ENCODE results near the gene FOXS1. TPM values are rescaled to one million over a fixed set of nuclear protein-coding genes. Genes with fewer than 3 reads are reported as not detected.

FOXS1 gene
- total RNA-seq, 6 experiments from 2014 or later, result 0.15 to 0.31 TPM; not detected in 4

- no peak overlapping the region for H3K4me3 ChIP-seq
Observed at GRCh38 chr20:31849306-31849930, 4.0 kb upstream of the FOXS1 start.

GRCh38 chr20:31848088-31848999 is 2.9 kb upstream of the FOXS1 start:
- Histone ChIP-seq H3K27me3 (no peaks in the 10 kb centered on the region), H3K36me3 (no peaks in the 10 kb centered on the region), H3K4me3 (no peak overlapping the region), H3K4me1 (no peaks in the 10 kb centered on the region), H3K27ac (no peak overlapping the region), H3K9me3 (no peaks in the 10 kb centered on the region)
- 67% methylated on average over 9 of the region's 32 CpGs for WGBS (ENCODE audit: insufficient coverage, low coverage, low lambda C conversion rate, missing lambda C conversion rate)
- TF ChIP-seq POLR2A (IDR thresholded peaks at IDR 0.05), result no peak
- TF ChIP-seq, protein P1, sequence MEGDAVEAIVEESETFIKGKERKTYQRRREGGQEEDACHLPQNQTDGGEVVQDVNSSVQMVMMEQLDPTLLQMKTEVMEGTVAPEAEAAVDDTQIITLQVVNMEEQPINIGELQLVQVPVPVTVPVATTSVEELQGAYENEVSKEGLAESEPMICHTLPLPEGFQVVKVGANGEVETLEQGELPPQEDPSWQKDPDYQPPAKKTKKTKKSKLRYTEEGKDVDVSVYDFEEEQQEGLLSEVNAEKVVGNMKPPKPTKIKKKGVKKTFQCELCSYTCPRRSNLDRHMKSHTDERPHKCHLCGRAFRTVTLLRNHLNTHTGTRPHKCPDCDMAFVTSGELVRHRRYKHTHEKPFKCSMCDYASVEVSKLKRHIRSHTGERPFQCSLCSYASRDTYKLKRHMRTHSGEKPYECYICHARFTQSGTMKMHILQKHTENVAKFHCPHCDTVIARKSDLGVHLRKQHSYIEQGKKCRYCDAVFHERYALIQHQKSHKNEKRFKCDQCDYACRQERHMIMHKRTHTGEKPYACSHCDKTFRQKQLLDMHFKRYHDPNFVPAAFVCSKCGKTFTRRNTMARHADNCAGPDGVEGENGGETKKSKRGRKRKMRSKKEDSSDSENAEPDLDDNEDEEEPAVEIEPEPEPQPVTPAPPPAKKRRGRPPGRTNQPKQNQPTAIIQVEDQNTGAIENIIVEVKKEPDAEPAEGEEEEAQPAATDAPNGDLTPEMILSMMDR (IDR thresholded peaks at IDR 0.05), result no peak
- intact Hi-C loops (cut with DNase I), result loop anchor here in 1 of 2 donors (10.0 kb wide), 1 partner anchor 246 kb away; no protein-coding TSS in a partner anchor
- no peak for DNase-seq
- no peak for ATAC-seq

More at GRCh38 chr20:31849306-31849930, 4.0 kb upstream of the FOXS1 start:
- intact Hi-C loops (cut with DNase I), result loop anchor here in 1 of 2 donors (10.0 kb wide), 1 partner anchor 245 kb away; no protein-coding TSS in a partner anchor
- ATAC-seq (no peak), DNase-seq (no peak)
- Histone ChIP-seq H3K36me3 (no peaks in the 10 kb centered on the region), H3K9me3 (no peaks in the 10 kb centered on the region), H3K27ac (no peak overlapping the region), H3K27me3 (no peaks in the 10 kb centered on the region), H3K4me1 (no peaks in the 10 kb centered on the region)
- 17% methylated on average over 29 of the region's 45 CpGs for WGBS (ENCODE audit: insufficient coverage, low coverage, low lambda C conversion rate, missing lambda C conversion rate)
- TF ChIP-seq POLR2A (IDR thresholded peaks at IDR 0.05), result no peak
- TF ChIP-seq, protein P1 (IDR thresholded peaks at IDR 0.05), result no peak

DNA sequence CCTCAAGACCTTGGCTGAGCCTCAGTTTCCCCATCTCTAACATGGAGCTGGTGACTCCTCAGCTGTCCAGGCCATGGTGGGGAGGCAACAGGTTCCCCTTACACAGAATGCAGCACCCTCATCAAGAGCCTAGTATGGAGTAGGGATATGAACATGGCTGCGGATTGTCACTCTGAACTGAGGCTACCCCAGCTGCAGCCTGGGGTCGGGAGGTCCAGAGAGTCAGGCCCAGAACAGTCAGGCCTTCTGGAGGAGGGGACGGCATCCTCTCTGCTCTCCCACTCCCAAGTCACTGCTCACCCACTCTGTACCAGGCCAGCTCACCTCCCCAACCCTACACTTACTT is 1.4 kb upstream of the FOXS1 start:
- no peak for DNase-seq
- TF ChIP-seq, protein P1 (IDR thresholded peaks at IDR 0.05), result no peak
- no peak for TF ChIP-seq POLR2A (IDR thresholded peaks at IDR 0.05)
- 36% methylated on average over 2 of the region's 3 CpGs for WGBS (ENCODE audit: insufficient coverage, low coverage, low lambda C conversion rate, missing lambda C conversion rate)
- Histone ChIP-seq H3K27me3 (no peaks in the 10 kb centered on the region), H3K36me3 (no peaks in the 10 kb centered on the region), H3K9me3 (no peaks in the 10 kb centered on the region), H3K27ac (no peak overlapping the region), H3K4me3 (no peak overlapping the region), H3K4me1 (no peaks in the 10 kb centered on the region)
- ATAC-seq, result no peak
- intact Hi-C loops (cut with DNase I), result loop anchor here in 1 of 2 donors (10.0 kb wide), 1 partner anchor 248 kb away; no protein-coding TSS in a partner anchor

DNA sequence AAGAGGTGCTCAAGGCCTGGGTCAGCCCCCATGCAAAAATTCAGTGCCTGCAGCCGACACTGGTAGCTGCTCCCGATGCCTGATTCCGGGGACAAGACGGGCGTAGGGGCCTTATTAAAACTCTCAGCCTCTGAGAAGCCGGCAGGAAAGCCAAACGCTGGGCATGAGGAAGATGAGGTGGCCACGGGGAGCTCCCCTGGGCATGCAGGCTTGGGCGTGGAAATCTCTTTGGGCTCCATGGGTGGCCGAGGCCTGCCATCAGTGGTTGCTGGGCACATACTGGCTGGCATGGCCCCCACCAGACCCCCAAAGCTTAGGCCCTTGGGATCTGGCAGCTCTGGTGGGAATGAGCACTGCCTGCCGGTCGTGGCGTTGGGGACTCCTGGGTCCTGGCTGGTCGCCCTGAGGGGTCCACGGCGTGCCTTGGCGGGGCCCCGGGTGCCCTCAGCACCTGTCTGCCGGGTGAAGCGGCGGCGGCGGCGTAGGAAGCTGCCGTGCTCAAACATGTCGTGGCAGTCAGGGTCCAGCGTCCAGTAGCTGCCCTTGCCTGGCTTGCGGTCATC is 586 bp downstream of the FOXS1 start:
- DNase-seq, result no peak
- TF ChIP-seq, protein P1 (IDR thresholded peaks at IDR 0.05), result no peak
- TF ChIP-seq POLR2A (IDR thresholded peaks at IDR 0.05), result no peak
- 83% methylated on average over 8 of the region's 28 CpGs for WGBS (ENCODE audit: insufficient coverage, low coverage, low lambda C conversion rate, missing lambda C conversion rate)
- no peaks in the 10 kb centered on the region for H3K4me1 ChIP-seq
- no peaks in the 10 kb centered on the region for H3K9me3 ChIP-seq
- no peaks in the 10 kb centered on the region for H3K27me3 ChIP-seq
- intact Hi-C loops (cut with DNase I), result loop anchor here in 1 of 2 donors (10.0 kb wide), 1 partner anchor 250 kb away; no protein-coding TSS in a partner anchor
- ATAC-seq, result no peak
- no peak overlapping the region for H3K27ac ChIP-seq
- no peaks in the 10 kb centered on the region for H3K36me3 ChIP-seq
- H3K4me3 ChIP-seq, result no peak overlapping the region

All from right lobe of liver (tissue), 6 donors.